WTC11 (cell line): ENCODE data around the gene MYO18A. TPM values are rescaled to one million over a fixed set of nuclear protein-coding genes. Genes with fewer than 3 reads are reported as not detected.

Experiments used
- ATAC-seq: fragments of 200-7000 bp; cut with Tn5 transposase; 2 replicates; pipeline ENCODE4 v1.10.0; 2021; ENCODE audit warnings: mild to moderate bottlenecking, moderate library complexity
- CTCF ChIA-PET: fragments of 300-600 bp; sonication (Branson Sonifier 250); formaldehyde crosslinking; loops from one replicate; lab custom pipeline; 2021; ENCODE audit warnings: antibody characterized with exemption; lab: Charles Lee
- POLR2A ChIA-PET: fragments of 350-600 bp; sonication (Branson Sonifier 250); formaldehyde crosslinking; loops from one replicate; lab custom pipeline; 2021; ENCODE audit warnings: antibody characterized with exemption; lab: Charles Lee
- DNase-seq: peaks from one replicate; pipeline ENCODE4 v3.0.0; 2021; ENCODE audit warnings: low spot score
- H3K27ac Mint-ChIP-seq: 2 replicates; pipeline ENCODE4 v1.8.0; 2021; ENCODE audit warnings: mixed read lengths
- H3K27me3 Mint-ChIP-seq: 2 replicates; pipeline ENCODE4 v1.8.0; 2021; ENCODE audit warnings: low read depth, mild to moderate bottlenecking, moderate library complexity, mixed read lengths
- H3K36me3 Mint-ChIP-seq: 2 replicates; pipeline ENCODE4 v1.8.0; 2021; ENCODE audit warnings: mixed read lengths
- H3K4me1 Mint-ChIP-seq: 2 replicates; pipeline ENCODE4 v1.8.0; 2022; ENCODE audit warnings: mixed read lengths
- H3K4me3 Mint-ChIP-seq: 2 replicates; pipeline ENCODE4 v1.8.0; 2021; ENCODE audit warnings: mild to moderate bottlenecking, moderate library complexity, mixed read lengths
- H3K9me3 Mint-ChIP-seq: 2 replicates; pipeline ENCODE4 v1.8.0; 2021; ENCODE audit warnings: mixed read lengths
- AFF4 ChIP-seq: sonication (generic); formaldehyde crosslinking; IDR thresholded peaks from 2 replicates; pipeline ENCODE4 v1.8.1; 2023; ENCODE audit warnings: mild to moderate bottlenecking, missing genetic modification reagents, borderline replicate concordance
- ATF6 ChIP-seq: sonication (generic); formaldehyde crosslinking; IDR thresholded peaks from 2 replicates; pipeline ENCODE4 v1.8.1; 2023; ENCODE audit warnings: mild to moderate bottlenecking, missing genetic modification reagents
- E2F4 ChIP-seq: sonication (generic); formaldehyde crosslinking; IDR thresholded peaks from 2 replicates; pipeline ENCODE4 v1.8.1; 2022; ENCODE audit warnings: low read depth, mild to moderate bottlenecking, moderate library complexity, missing genetic modification reagents, borderline replicate concordance
- ELF4 ChIP-seq: sonication (generic); formaldehyde crosslinking; IDR thresholded peaks from 2 replicates; pipeline ENCODE4 v1.8.1; 2022; ENCODE audit warnings: low read depth, mild to moderate bottlenecking, moderate library complexity, missing genetic modification reagents
- NFE2L1 ChIP-seq: sonication (generic); formaldehyde crosslinking; IDR thresholded peaks from 2 replicates; pipeline ENCODE4 v1.8.1; 2023; ENCODE audit warnings: missing genetic modification reagents
- STAT6 ChIP-seq: sonication (generic); formaldehyde crosslinking; conservative IDR thresholded peaks from 2 replicates; pipeline ENCODE4 v1.8.1; 2023; ENCODE audit warnings: mild to moderate bottlenecking, low read depth, missing genetic modification reagents, moderate library complexity
- ZMAT4 ChIP-seq: fragments of 250-450 bp; sonication (Bioruptor Pico); IDR thresholded peaks from 2 replicates; pipeline ENCODE4 v1.9.0; 2021; ENCODE audit warnings: mild to moderate bottlenecking
- ZNF263 ChIP-seq: sonication (generic); formaldehyde crosslinking; IDR thresholded peaks from 2 replicates; pipeline ENCODE4 v1.8.1; 2022; ENCODE audit warnings: low read depth, mild to moderate bottlenecking, moderate library complexity, missing genetic modification reagents
- ZNF532 ChIP-seq: fragments of 250-450 bp; sonication (Bioruptor Pico); IDR thresholded peaks from 2 replicates; pipeline ENCODE4 v1.9.0; 2021; ENCODE audit warnings: mild to moderate bottlenecking, borderline replicate concordance
- total RNA-seq: library from RNA; stranded (reverse); gene quantifications from 3 replicates; pipeline ENCODE4 v1.2.3, GENCODE V29; 2021

The MYO18A gene
- total RNA-seq, 1 experiment from 2014 or later, result 54.9 TPM

- TF ChIP-seq STAT6 (CRISPR knock-in tag), result no peak
Measured at GRCh38 chr17:29042026-29042678, 138.0 kb downstream of the MYO18A start (continued).

GRCh38 chr17:29041571-29041970, 138.6 kb downstream of the MYO18A start:
- no peak for DNase-seq
- ChIA-PET POLR2A (no interaction called here), CTCF (interaction anchor here (0.9 to 2.7 kb wide), 6 partner anchors 9 to 88 kb away, joined by 3 to 13 read pairs (median 6); no protein-coding TSS in a partner anchor)
- Mint-ChIP-seq H3K27ac (peak overlapping the region; percentile 98), H3K27me3 (no peaks in the 10 kb centered on the region), H3K4me1 (peaks cover 62% of the 10 kb centered on the region), H3K4me3 (no peak overlapping the region), H3K9me3 (no peaks in the 10 kb centered on the region), H3K36me3 (peaks cover 17% of the 10 kb centered on the region)
- no peak for TF ChIP-seq ELF4 (CRISPR knock-in tag)
- ATAC-seq, result no peak

- H3K4me3 Mint-ChIP-seq, result no peak overlapping the region
- H3K9me3 Mint-ChIP-seq, result no peaks in the 10 kb centered on the region
- H3K4me1 Mint-ChIP-seq, result peaks cover 57% of the 10 kb centered on the region
- DNase-seq (no peak), ATAC-seq (no peak)
- ChIA-PET CTCF (interaction anchor here (1.2 to 2.7 kb wide), 3 partner anchors 9 to 76 kb away, joined by 5 to 13 read pairs (median 6); no protein-coding TSS in a partner anchor), POLR2A (interaction anchor here (0.8 kb wide), 1 partner anchor 87 kb away, joined by 4 read pairs; no protein-coding TSS in a partner anchor)
- TF ChIP-seq ATF6 (CRISPR knock-in tag), result no peak
- no peak for TF ChIP-seq NFE2L1
- TF ChIP-seq E2F4 (CRISPR knock-in tag), result no peak
- TF ChIP-seq ZMAT4 (CRISPR knock-in tag), result no peak
- no peak for TF ChIP-seq ZNF532 (CRISPR knock-in tag)
- no peak for TF ChIP-seq ZNF263 (CRISPR knock-in tag)
- no peak for TF ChIP-seq AFF4 (CRISPR knock-in tag)
- H3K36me3 Mint-ChIP-seq, result peaks cover 13% of the 10 kb centered on the region
- no peaks in the 10 kb centered on the region for H3K27me3 Mint-ChIP-seq
- peak overlapping the region; percentile 42 for H3K27ac Mint-ChIP-seq
Measured at GRCh38 chr17:29041091-29041490, 139.1 kb downstream of the MYO18A start.
